WTC11 (cell line): ENCODE measurements around the gene RPUSD4. TPM values are rescaled to one million over a fixed set of nuclear protein-coding genes. Genes with fewer than 3 reads are reported as not detected.
A peak's percentile ranks its signal among the peaks of the same experiment; 100 is the strongest.

Source experiments
- ATAC-seq: fragments of 200-7000 bp; cut with Tn5 transposase; 2 replicates; pipeline ENCODE4 v1.10.0; 2021; ENCODE audit warnings: mild to moderate bottlenecking, moderate library complexity
- CTCF ChIA-PET: fragments of 300-600 bp; sonication (Branson Sonifier 250); formaldehyde crosslinking; loops from one replicate; lab custom pipeline; 2021; ENCODE audit warnings: antibody characterized with exemption; lab: Charles Lee
- POLR2A ChIA-PET: fragments of 350-600 bp; sonication (Branson Sonifier 250); formaldehyde crosslinking; loops from one replicate; lab custom pipeline; 2021; ENCODE audit warnings: antibody characterized with exemption; lab: Charles Lee
- DNase-seq: peaks from one replicate; pipeline ENCODE4 v3.0.0; 2021; ENCODE audit warnings: low spot score
- H3K27ac Mint-ChIP-seq: 2 replicates; pipeline ENCODE4 v1.8.0; 2021; ENCODE audit warnings: mixed read lengths
- H3K27me3 Mint-ChIP-seq: 2 replicates; pipeline ENCODE4 v1.8.0; 2021; ENCODE audit warnings: low read depth, mild to moderate bottlenecking, moderate library complexity, mixed read lengths
- H3K36me3 Mint-ChIP-seq: 2 replicates; pipeline ENCODE4 v1.8.0; 2021; ENCODE audit warnings: mixed read lengths
- H3K4me1 Mint-ChIP-seq: 2 replicates; pipeline ENCODE4 v1.8.0; 2022; ENCODE audit warnings: mixed read lengths
- H3K4me3 Mint-ChIP-seq: 2 replicates; pipeline ENCODE4 v1.8.0; 2021; ENCODE audit warnings: mild to moderate bottlenecking, moderate library complexity, mixed read lengths
- H3K9me3 Mint-ChIP-seq: 2 replicates; pipeline ENCODE4 v1.8.0; 2021; ENCODE audit warnings: mixed read lengths
- AFF4 ChIP-seq: sonication (generic); formaldehyde crosslinking; IDR thresholded peaks from 2 replicates; pipeline ENCODE4 v1.8.1; 2023; ENCODE audit warnings: mild to moderate bottlenecking, missing genetic modification reagents, borderline replicate concordance
- ATF6 ChIP-seq: sonication (generic); formaldehyde crosslinking; IDR thresholded peaks from 2 replicates; pipeline ENCODE4 v1.8.1; 2023; ENCODE audit warnings: mild to moderate bottlenecking, missing genetic modification reagents
- E2F1 ChIP-seq: sonication (generic); formaldehyde crosslinking; IDR thresholded peaks from 2 replicates; pipeline ENCODE4 v1.8.0; 2022; ENCODE audit warnings: mild to moderate bottlenecking, missing genetic modification reagents
- ETV6 ChIP-seq: sonication (generic); formaldehyde crosslinking; IDR thresholded peaks from 2 replicates; pipeline ENCODE4 v1.8.1; 2022; ENCODE audit warnings: mild to moderate bottlenecking, missing genetic modification reagents
- JUN ChIP-seq: sonication (generic); formaldehyde crosslinking; IDR thresholded peaks from 2 replicates; pipeline ENCODE4 v1.8.0; 2023; ENCODE audit warnings: mild to moderate bottlenecking, missing genetic modification reagents
- KAT7 ChIP-seq: sonication (generic); formaldehyde crosslinking; IDR thresholded peaks from 2 replicates; pipeline ENCODE4 v1.8.1; 2023; ENCODE audit warnings: missing genetic modification reagents, mild to moderate bottlenecking, borderline replicate concordance
- OVOL2 ChIP-seq: fragments of 250-450 bp; sonication (Bioruptor Pico); IDR thresholded peaks from 2 replicates; pipeline ENCODE4 v1.9.0; 2021; ENCODE audit warnings: mild to moderate bottlenecking, borderline replicate concordance
- SP1 ChIP-seq: sonication (generic); formaldehyde crosslinking; conservative IDR thresholded peaks from 2 replicates; pipeline ENCODE4 v1.8.1; 2022; ENCODE audit warnings: missing genetic modification reagents
- TP53 ChIP-seq: sonication (generic); formaldehyde crosslinking; IDR thresholded peaks from 2 replicates; pipeline ENCODE4 v1.8.1; 2023; ENCODE audit warnings: mild to moderate bottlenecking, missing genetic modification reagents
- ZNF138 ChIP-seq: sonication (generic); formaldehyde crosslinking; conservative IDR thresholded peaks from 2 replicates; pipeline ENCODE4 v1.8.1; 2022; ENCODE audit warnings: mild to moderate bottlenecking, moderate library complexity, missing genetic modification reagents
- ZNF423 ChIP-seq: fragments of 250-450 bp; sonication (Bioruptor Pico); IDR thresholded peaks from 2 replicates; pipeline ENCODE4 v2.1.2; 2022; ENCODE audit warnings: mild to moderate bottlenecking, moderate library complexity
- total RNA-seq: library from RNA; stranded (reverse); gene quantifications from 3 replicates; pipeline ENCODE4 v1.2.3, GENCODE V29; 2021
- TF ChIP-seq, protein P1 (sequence below): sonication (generic); formaldehyde crosslinking; IDR thresholded peaks from 2 replicates; pipeline ENCODE4 v1.8.1; 2023; ENCODE audit warnings: mild to moderate bottlenecking, moderate library complexity, missing genetic modification reagents
- TF ChIP-seq, protein P2 (sequence below): sonication (generic); formaldehyde crosslinking; IDR thresholded peaks from 2 replicates; pipeline ENCODE4 v1.8.0; 2022; ENCODE audit warnings: mild to moderate bottlenecking, missing genetic modification reagents

The RPUSD4 gene
- total RNA-seq, 1 experiment from 2014 or later: 46.6 TPM

GRCh38 chr11:126160345-126161022 is 51.0 kb downstream of the RPUSD4 start (continued):
- TF ChIP-seq ATF6 (CRISPR knock-in tag) (no peak), E2F1 (CRISPR knock-in tag) (no peak), ZNF138 (no peak), TP53 (0 out of 2 replicates have a peak, but pooled peaks have one; percentile 10), KAT7 (CRISPR knock-in tag) (no peak), JUN (CRISPR knock-in tag) (no peak), OVOL2 (CRISPR knock-in tag) (no peak)
- TF ChIP-seq, protein P1, sequence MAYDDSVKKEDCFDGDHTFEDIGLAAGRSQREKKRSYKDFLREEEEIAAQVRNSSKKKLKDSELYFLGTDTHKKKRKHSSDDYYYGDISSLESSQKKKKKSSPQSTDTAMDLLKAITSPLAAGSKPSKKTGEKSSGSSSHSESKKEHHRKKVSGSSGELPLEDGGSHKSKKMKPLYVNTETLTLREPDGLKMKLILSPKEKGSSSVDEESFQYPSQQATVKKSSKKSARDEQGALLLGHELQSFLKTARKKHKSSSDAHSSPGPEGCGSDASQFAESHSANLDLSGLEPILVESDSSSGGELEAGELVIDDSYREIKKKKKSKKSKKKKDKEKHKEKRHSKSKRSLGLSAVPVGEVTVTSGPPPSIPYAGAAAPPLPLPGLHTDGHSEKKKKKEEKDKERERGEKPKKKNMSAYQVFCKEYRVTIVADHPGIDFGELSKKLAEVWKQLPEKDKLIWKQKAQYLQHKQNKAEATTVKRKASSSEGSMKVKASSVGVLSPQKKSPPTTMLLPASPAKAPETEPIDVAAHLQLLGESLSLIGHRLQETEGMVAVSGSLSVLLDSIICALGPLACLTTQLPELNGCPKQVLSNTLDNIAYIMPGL (CRISPR knock-in tag): no peak
- TF ChIP-seq, all 79 proteins: peak for 3

- Mint-ChIP-seq H3K27me3 (peaks cover 5% of the 10 kb centered on the region; the same call in 1 of the 2 replicates), H3K9me3 (no peaks in the 10 kb centered on the region), H3K27ac (peak overlapping the region; percentile 54; the same call in 1 of the 2 replicates), H3K4me1 (peaks cover 10% of the 10 kb centered on the region), H3K36me3 (no peaks in the 10 kb centered on the region), H3K4me3 (peak overlapping the region; percentile 35; the same call in 1 of the 2 replicates)
- CTCF ChIA-PET: interaction anchor here (1.0 to 2.6 kb wide), 8 partner anchors 9 to 242 kb away, joined by 3 to 10 read pairs (median 6); no protein-coding TSS in a partner anchor
- POLR2A ChIA-PET: interaction anchor here (1.1 to 1.3 kb wide), 2 partner anchors 10 to 26 kb away, joined by 3 read pairs; no protein-coding TSS in a partner anchor
- DNase-seq: peak; percentile 48
- TF ChIP-seq AFF4 (CRISPR knock-in tag) (no peak), TP53 (0 out of 2 replicates have a peak, but pooled peaks have one; percentile 56), ETV6 (peak; percentile 55; the same call in 1 of the 2 replicates), ZNF423 (CRISPR knock-in tag) (peak; percentile 55; the same call in 1 of the 2 replicates), SP1 (CRISPR knock-in tag) (peak; percentile 46; the same call in 1 of the 2 replicates)
- TF ChIP-seq, protein P1 (CRISPR knock-in tag): no peak
- TF ChIP-seq, protein P2, sequence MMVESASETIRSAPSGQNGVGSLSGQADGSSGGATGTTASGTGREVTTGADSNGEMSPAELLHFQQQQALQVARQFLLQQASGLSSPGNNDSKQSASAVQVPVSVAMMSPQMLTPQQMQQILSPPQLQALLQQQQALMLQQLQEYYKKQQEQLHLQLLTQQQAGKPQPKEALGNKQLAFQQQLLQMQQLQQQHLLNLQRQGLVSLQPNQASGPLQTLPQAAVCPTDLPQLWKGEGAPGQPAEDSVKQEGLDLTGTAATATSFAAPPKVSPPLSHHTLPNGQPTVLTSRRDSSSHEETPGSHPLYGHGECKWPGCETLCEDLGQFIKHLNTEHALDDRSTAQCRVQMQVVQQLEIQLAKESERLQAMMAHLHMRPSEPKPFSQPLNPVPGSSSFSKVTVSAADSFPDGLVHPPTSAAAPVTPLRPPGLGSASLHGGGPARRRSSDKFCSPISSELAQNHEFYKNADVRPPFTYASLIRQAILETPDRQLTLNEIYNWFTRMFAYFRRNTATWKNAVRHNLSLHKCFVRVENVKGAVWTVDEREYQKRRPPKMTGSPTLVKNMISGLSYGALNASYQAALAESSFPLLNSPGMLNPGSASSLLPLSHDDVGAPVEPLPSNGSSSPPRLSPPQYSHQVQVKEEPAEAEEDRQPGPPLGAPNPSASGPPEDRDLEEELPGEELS (CRISPR knock-in tag): 0 out of 2 replicates have a peak, but pooled peaks have one; percentile 25
- peak; percentile 68 for ATAC-seq
These were observed 51.6 kb downstream of the RPUSD4 start for GRCh38 chr11:126159719-126160344.
